Skeletal muscle satellite cell (primary cell): ENCODE measurements around the gene CDK4.
"Not testable (repeated sequence)": the region's sequence is repeated elsewhere in the genome, so short reads cannot be mapped to it uniquely, and the experiment has no call there.

Experiments
- H3K27me3 ChIP-seq: 2 replicates; pipeline ENCODE4 v1.7.0; 2013; ENCODE audit warnings: low read length; ENCODE audit not compliant: control insufficient read depth, insufficient read depth
- H3K36me3 ChIP-seq: 2 replicates; pipeline ENCODE4 v1.7.0; 2013; ENCODE audit warnings: mild to moderate bottlenecking, control low read depth, low read length; ENCODE audit not compliant: insufficient read depth
- H3K4me1 ChIP-seq: 2 replicates; pipeline ENCODE4 v1.7.0; 2013; ENCODE audit warnings: low read length; ENCODE audit not compliant: control insufficient read depth, insufficient read depth
- H3K4me2 ChIP-seq: 2 replicates; pipeline ENCODE4 v1.7.0; 2013; ENCODE audit warnings: mild to moderate bottlenecking, low read length
- H3K4me3 ChIP-seq: 2 replicates; pipeline ENCODE4 v1.7.0; 2013; ENCODE audit warnings: low read length
- H3K9ac ChIP-seq: 2 replicates; pipeline ENCODE4 v1.7.0; 2013; ENCODE audit warnings: mild to moderate bottlenecking, low read depth, low read length, moderate library complexity
- H3K9me3 ChIP-seq: replicated peaks from 2 replicates; pipeline ENCODE4 v1.7.0; 2013; ENCODE audit warnings: mild to moderate bottlenecking, control low read depth, low read length

CDK4 gene

GRCh38 chr12:57718641-57719528 lies 33.2 kb downstream of the CDK4 start:
- H3K4me2 ChIP-seq, result no peak overlapping the region
- H3K9ac ChIP-seq, result no peak overlapping the region
- no peaks in the 10 kb centered on the region for H3K9me3 ChIP-seq
- H3K4me1 ChIP-seq, result no peaks in the 10 kb centered on the region
- H3K36me3 ChIP-seq, result peaks cover 50% of the 10 kb centered on the region
- H3K27me3 ChIP-seq, result peaks cover under 1% of the 10 kb centered on the region
- H3K4me3 ChIP-seq, result no peak overlapping the region

- Histone ChIP-seq H3K27me3 (no peaks in the 10 kb centered on the region), H3K4me2 (no peak overlapping the region), H3K9ac (no peak overlapping the region), H3K4me1 (no peaks in the 10 kb centered on the region), H3K36me3 (peaks cover 50% of the 10 kb centered on the region), H3K9me3 (no peaks in the 10 kb centered on the region), H3K4me3 (no peak overlapping the region)
Measured at GRCh38 chr12:57717846-57718640, 34.1 kb downstream of the CDK4 start.

- Histone ChIP-seq H3K9ac (no peak overlapping the region), H3K36me3 (peaks cover 54% of the 10 kb centered on the region), H3K4me2 (no peak overlapping the region), H3K9me3 (no peaks in the 10 kb centered on the region), H3K4me1 (no peaks in the 10 kb centered on the region), H3K4me3 (no peak overlapping the region), H3K27me3 (no peaks in the 10 kb centered on the region)
Measured at GRCh38 chr12:57717131-57717530, 35.0 kb downstream of the CDK4 start.

GRCh38 chr12:57716305-57716704 lies 35.8 kb downstream of the CDK4 start:
- H3K27me3 ChIP-seq, result no peaks in the 10 kb centered on the region
- no peak overlapping the region for H3K4me2 ChIP-seq
- H3K36me3 ChIP-seq, result peaks cover 49% of the 10 kb centered on the region
- no peaks in the 10 kb centered on the region for H3K4me1 ChIP-seq
- no peaks in the 10 kb centered on the region for H3K9me3 ChIP-seq
- H3K4me3 ChIP-seq, result no peak overlapping the region
- H3K9ac ChIP-seq, result no peak overlapping the region

GRCh38 chr12:57715786-57716185 lies 36.3 kb downstream of the CDK4 start:
- Histone ChIP-seq H3K27me3 (no peaks in the 10 kb centered on the region), H3K9me3 (no peaks in the 10 kb centered on the region), H3K9ac (no peak overlapping the region), H3K4me1 (no peaks in the 10 kb centered on the region), H3K4me2 (no peak overlapping the region), H3K36me3 (peaks cover 49% of the 10 kb centered on the region), H3K4me3 (no peak overlapping the region)

GRCh38 chr12:57715036-57715748 lies 36.9 kb downstream of the CDK4 start:
- not testable (repeated sequence) for H3K27me3 ChIP-seq, H3K9ac ChIP-seq, H3K4me1 ChIP-seq, H3K4me2 ChIP-seq, H3K9me3 ChIP-seq, H3K4me3 ChIP-seq
- H3K36me3 ChIP-seq, result peaks cover 43% of the 10 kb centered on the region

GRCh38 chr12:57713209-57713608 lies 38.9 kb downstream of the CDK4 start:
- no peaks in the 10 kb centered on the region for H3K27me3 ChIP-seq
- no peaks in the 10 kb centered on the region for H3K9me3 ChIP-seq
- no peak overlapping the region for H3K4me3 ChIP-seq
- no peaks in the 10 kb centered on the region for H3K4me1 ChIP-seq
- no peak overlapping the region for H3K4me2 ChIP-seq
- peaks cover 28% of the 10 kb centered on the region for H3K36me3 ChIP-seq
- H3K9ac ChIP-seq, result no peak overlapping the region

GRCh38 chr12:57712701-57713100 lies 39.4 kb downstream of the CDK4 start:
- H3K9ac ChIP-seq, result no peak overlapping the region
- H3K4me3 ChIP-seq, result no peak overlapping the region
- no peaks in the 10 kb centered on the region for H3K9me3 ChIP-seq
- H3K4me2 ChIP-seq, result no peak overlapping the region
- no peaks in the 10 kb centered on the region for H3K4me1 ChIP-seq
- H3K36me3 ChIP-seq, result peaks cover 23% of the 10 kb centered on the region
- no peaks in the 10 kb centered on the region for H3K27me3 ChIP-seq

- no peak overlapping the region for H3K4me3 ChIP-seq
- H3K4me1 ChIP-seq, result no peaks in the 10 kb centered on the region
- H3K9me3 ChIP-seq, result no peaks in the 10 kb centered on the region
- H3K36me3 ChIP-seq, result peaks cover 16% of the 10 kb centered on the region
- no peak overlapping the region for H3K9ac ChIP-seq
- H3K4me2 ChIP-seq, result no peak overlapping the region
- no peaks in the 10 kb centered on the region for H3K27me3 ChIP-seq
Measured at GRCh38 chr12:57708296-57708695, 43.8 kb downstream of the CDK4 start.

- Histone ChIP-seq H3K4me3 (no peak overlapping the region), H3K9ac (no peak overlapping the region), H3K4me2 (no peak overlapping the region), H3K27me3 (no peaks in the 10 kb centered on the region), H3K36me3 (peaks cover 17% of the 10 kb centered on the region), H3K4me1 (no peaks in the 10 kb centered on the region), H3K9me3 (no peaks in the 10 kb centered on the region)
Measured at GRCh38 chr12:57707250-57707649, 44.9 kb downstream of the CDK4 start.

GRCh38 chr12:57700317-57700716 lies 51.8 kb downstream of the CDK4 start:
- Histone ChIP-seq H3K4me1 (no peaks in the 10 kb centered on the region), H3K36me3 (peaks cover 39% of the 10 kb centered on the region)

More at GRCh38 chr12:57700317-57700716, 51.8 kb downstream of the CDK4 start:
- H3K4me3 ChIP-seq, result no peak overlapping the region
- no peaks in the 10 kb centered on the region for H3K9me3 ChIP-seq
- no peak overlapping the region for H3K9ac ChIP-seq
- H3K27me3 ChIP-seq, result no peaks in the 10 kb centered on the region
- H3K4me2 ChIP-seq, result no peak overlapping the region
